ENCODE results near the gene DLG5. TPM values are rescaled to one million over a fixed set of nuclear protein-coding genes. Genes with fewer than 3 reads are reported as not detected.

Gene DLG5
- total and polyA plus RNA-seq, 9 of the 15 experiments (the other 6 are each of a cell fraction or from before 2014, with no cell fraction given), result 1.4 to 26.8 (median 11.2) TPM

- DNase-seq (ENCODE audit: extremely low read depth in 1 of 4, low spot score in 3 of 4) (no peak), ATAC-seq (no peak), FAIRE-seq (no peak)
- ChIA-PET POLR2A (interaction anchor here (0.7 to 1.4 kb wide), 4 partner anchors 13 to 159 kb away, joined by 3 to 6 read pairs (median 3); partner anchors contain the start of gene RPS24), CTCF (ENCODE audit: low intra/inter-chr PET ratio) (no interaction called here)
- no TSS peak for BruUV-seq (replicated peaks)
- Histone ChIP-seq H3K79me2 (ENCODE audit: control insufficient read depth, insufficient read depth, low read length) (peaks cover 7% of the 10 kb centered on the region; the same call in 1 of the 3 replicates), H3K27me3 (ENCODE audit: control insufficient read depth in 2 of 2, insufficient read depth in 2 of 2, low read length in 2 of 2) (no peaks in the 10 kb centered on the region), H3K9me1 (ENCODE audit: control insufficient read depth, insufficient read depth, low read length) (peaks cover 6% of the 10 kb centered on the region), H3K27ac (ENCODE audit: extremely low read depth, low read depth, low read length) (no peak overlapping the region), H3K4me2 (ENCODE audit: insufficient read depth, low read length) (no peak overlapping the region), H3K36me3 (ENCODE audit: control insufficient read depth, insufficient read depth, low read length) (no peaks in the 10 kb centered on the region), H2AFZ (ENCODE audit: low read depth, low read length) (no peak overlapping the region), H3K4me1 (replicated peaks in 1 of 2; ENCODE audit: control insufficient read depth in 2 of 2, insufficient read depth in 2 of 2, low read length in 2 of 2) (peaks cover 7 to 10% of the 10 kb centered on the region in 2 experiments; a peak in 3 of 5 replicates), H4K20me1 (replicated peaks; ENCODE audit: control insufficient read depth, insufficient read depth, low read length) (peaks cover 24% of the 10 kb centered on the region), H3K4me3 (no peak overlapping the region), H3K9me3 (replicated peaks; ENCODE audit: control insufficient read depth, insufficient read depth, low read depth, low read length) (no peaks in the 10 kb centered on the region), H3K9ac (ENCODE audit: insufficient read depth in 1 of 2, low read depth in 2 of 2, low read length in 2 of 2) (peak overlapping the region in 1 of 2 experiments; percentile 37; a peak in 1 of 4 replicates)
- WGBS (ENCODE audit: insufficient coverage, low coverage, missing lambda C conversion rate), result 72% methylated on average over 3 of the region's 3 CpGs
- in situ Hi-C loops (cut with MboI), result no loop called here
- intact Hi-C loops (cut with micrococcal nuclease), result no loop called here
- TF ChIP-seq L3MBTL2 (IDR thresholded peaks at IDR 0.05) (no peak), SMAD3 (CRISPR knock-in tag; conservative IDR thresholded peaks at IDR 0.05) (no peak), PBX2 (CRISPR knock-in tag; IDR thresholded peaks at IDR 0.05; ENCODE audit: low read depth) (no peak), PBX2 (tag; conservative IDR thresholded peaks at IDR 0.05; ENCODE audit: low read depth) (no peak), ZNF76 (CRISPR knock-in tag; IDR thresholded peaks at IDR 0.05; ENCODE audit: borderline replicate concordance) (no peak), KAT8 (IDR thresholded peaks at IDR 0.05; ENCODE audit: low read depth) (no peak), KDM1A (IDR thresholded peaks at IDR 0.05) (0 out of 4 replicates have a peak, but pooled peaks of 1 of the 2 experiments have one; percentile 11), RNF2 (IDR thresholded peaks at IDR 0.05) (no peak), ZFP36 (IDR thresholded peaks at IDR 0.05; ENCODE audit: low read depth, low read length, partially characterized antibody) (peak; percentile 85), TAF1 (IDR thresholded peaks at IDR 0.05; ENCODE audit: control insufficient read depth, extremely low read depth, insufficient read depth, low read length, severe bottlenecking) (no peak)
Observed at GRCh38 chr10:77874872-77875271, 51.7 kb downstream of the DLG5 start.
